H9 (cell line): ENCODE measurements around the gene ZBP1. TPM values are rescaled to one million over a fixed set of nuclear protein-coding genes. Genes with fewer than 3 reads are reported as not detected.

ENCODE experiments used
- DNase-seq: peaks from one replicate; pipeline ENCODE4 v3.0.0-alpha.2; 2017
- H2AFZ ChIP-seq: one replicate; pipeline ENCODE4 v1.6.1; 2013; ENCODE audit warnings: mild to moderate bottlenecking, low read length, control low read depth, moderate library complexity
- H2AK5ac ChIP-seq: 2 replicates; pipeline ENCODE4 v1.6.1; 2013; ENCODE audit warnings: low read length, control low read depth, mixed read lengths; ENCODE audit not compliant: insufficient read length
- H2BK120ac ChIP-seq: one replicate; pipeline ENCODE4 v1.6.1; 2013; ENCODE audit warnings: low read depth, mild to moderate bottlenecking, low read length, control low read depth, inconsistent platforms; ENCODE audit not compliant: poor library complexity, severe bottlenecking
- H2BK12ac ChIP-seq: 2 replicates; pipeline ENCODE4 v1.6.1; 2013; ENCODE audit warnings: low read length, control low read depth, mixed read lengths, low read depth; ENCODE audit not compliant: insufficient read length
- H2BK15ac ChIP-seq: 2 replicates; pipeline ENCODE4 v1.6.1; 2013; ENCODE audit warnings: low read depth, low read length, control low read depth
- H2BK20ac ChIP-seq: one replicate; pipeline ENCODE4 v1.6.1; 2013; ENCODE audit warnings: low read depth, mild to moderate bottlenecking, low read length, control low read depth, inconsistent platforms; ENCODE audit not compliant: poor library complexity, severe bottlenecking
- H2BK5ac ChIP-seq: 2 replicates; pipeline ENCODE4 v1.6.1; 2013; ENCODE audit warnings: low read length, control low read depth, mixed read lengths; ENCODE audit not compliant: insufficient read length
- H3K14ac ChIP-seq: 2 replicates; pipeline ENCODE4 v1.6.1; 2013; ENCODE audit warnings: low read length, control low read depth; ENCODE audit not compliant: insufficient read depth
- H3K18ac ChIP-seq: 2 replicates; pipeline ENCODE4 v1.6.1; 2013; ENCODE audit warnings: low read depth, mild to moderate bottlenecking, mixed read lengths, low read length, control low read depth; ENCODE audit not compliant: insufficient read length
- H3K23ac ChIP-seq: 2 replicates; pipeline ENCODE4 v1.6.1; 2013; ENCODE audit warnings: low read length, control low read depth, mixed read lengths, low read depth; ENCODE audit not compliant: insufficient read length
- H3K23me2 ChIP-seq: 2 replicates; pipeline ENCODE4 v1.6.1; 2013; ENCODE audit warnings: low read depth, mild to moderate bottlenecking, mixed read lengths, low read length, control low read depth; ENCODE audit not compliant: insufficient read length, poor library complexity, severe bottlenecking
- H3K27ac ChIP-seq: 2 replicates; pipeline ENCODE4 v1.5.1; 2013; ENCODE audit warnings: low read length, control low read depth, mixed read lengths, low read depth; ENCODE audit not compliant: insufficient read length
- H3K27me3 ChIP-seq: 2 replicates; pipeline ENCODE4 v1.6.1; 2013; ENCODE audit warnings: low read length, control low read depth, inconsistent platforms; ENCODE audit not compliant: insufficient read depth
- H3K4ac ChIP-seq: 2 replicates; pipeline ENCODE4 v1.6.1; 2013; ENCODE audit warnings: low read depth, mild to moderate bottlenecking, control low read depth, inconsistent platforms, low read length, moderate library complexity
- H3K4me1 ChIP-seq: 2 replicates; pipeline ENCODE4 v1.6.1; 2013; ENCODE audit warnings: low read length, control low read depth, inconsistent platforms; ENCODE audit not compliant: insufficient read depth
- H3K4me2 ChIP-seq: 2 replicates; pipeline ENCODE4 v1.6.1; 2013; ENCODE audit warnings: low read length, control low read depth, mixed read lengths; ENCODE audit not compliant: insufficient read length, insufficient read depth
- H3K56ac ChIP-seq: 2 replicates; pipeline ENCODE4 v1.6.1; 2013; ENCODE audit warnings: low read depth, mild to moderate bottlenecking, mixed read lengths, low read length, control low read depth; ENCODE audit not compliant: insufficient read length
- H3K79me1 ChIP-seq: 2 replicates; pipeline ENCODE4 v1.6.1; 2013; ENCODE audit warnings: low read depth, mild to moderate bottlenecking, moderate library complexity, low read length, control low read depth, inconsistent platforms; ENCODE audit not compliant: insufficient read depth, poor library complexity, severe bottlenecking
- H3K79me2 ChIP-seq: 2 replicates; pipeline ENCODE4 v1.6.1; 2013; ENCODE audit warnings: low read length, control low read depth, inconsistent platforms; ENCODE audit not compliant: insufficient read depth
- H3K9ac ChIP-seq: 2 replicates; pipeline ENCODE4 v1.6.1; 2013; ENCODE audit warnings: low read length, control low read depth, mixed read lengths; ENCODE audit not compliant: insufficient read length; ENCODE audit errors: extremely low read depth
- H3K9me3 ChIP-seq: one replicate; pipeline ENCODE4 v1.6.1; 2013; ENCODE audit warnings: low read depth, low read length, inconsistent platforms; ENCODE audit not compliant: control insufficient read depth
- H3T11ph ChIP-seq: one replicate; pipeline ENCODE4 v1.6.1; 2013; ENCODE audit warnings: mild to moderate bottlenecking, low read length, control low read depth, inconsistent platforms
- H4K20me1 ChIP-seq: one replicate; pipeline ENCODE4 v1.6.1; 2013; ENCODE audit not compliant: control insufficient read depth, insufficient read length, insufficient read depth
- H4K5ac ChIP-seq: 2 replicates; pipeline ENCODE4 v1.6.1; 2013; ENCODE audit warnings: low read depth, mild to moderate bottlenecking, mixed read lengths, low read length, control low read depth; ENCODE audit not compliant: insufficient read length
- H4K8ac ChIP-seq: replicated peaks from 2 replicates; pipeline ENCODE4 v1.6.1; 2013; ENCODE audit warnings: low read length, control low read depth, mixed read lengths, low read depth; ENCODE audit not compliant: insufficient read length
- H4K91ac ChIP-seq: 2 replicates; pipeline ENCODE4 v1.6.1; 2013; ENCODE audit warnings: low read depth, mild to moderate bottlenecking, moderate library complexity, mixed read lengths, low read length, control low read depth; ENCODE audit not compliant: insufficient read length
- H3K27ac Mint-ChIP-seq, 3 experiments: 2 replicates in 2 of 3; 3 replicates in 1 of 3; pipeline ENCODE4 v1.8.0; 2020 to 2021; ENCODE audit warnings: mixed read lengths in 3 of 3, mild to moderate bottlenecking in 1 of 3, moderate library complexity in 1 of 3
- H3K27me3 Mint-ChIP-seq: 2 replicates; pipeline ENCODE4 v1.8.0; 2021; ENCODE audit warnings: low read depth, mild to moderate bottlenecking, moderate library complexity, mixed read lengths
- H3K36me3 Mint-ChIP-seq, 3 experiments: 2 replicates in 2 of 3; 3 replicates in 1 of 3; pipeline ENCODE4 v1.8.0; 2020 to 2021; ENCODE audit warnings: low read depth in 3 of 3, mixed read lengths in 3 of 3; ENCODE audit not compliant: insufficient read depth in 1 of 3
- H3K4me1 Mint-ChIP-seq, 2 experiments: 2 replicates each; pipeline ENCODE4 v1.8.0; 2020; ENCODE audit warnings: mixed read lengths in 2 of 2
- H3K4me3 Mint-ChIP-seq, 2 experiments: 2 replicates in 1 of 2; 3 replicates in 1 of 2; pipeline ENCODE4 v1.8.0; 2020 to 2021; ENCODE audit warnings: mild to moderate bottlenecking in 2 of 2, mixed read lengths in 2 of 2, moderate library complexity in 1 of 2
- H3K9me3 Mint-ChIP-seq, 2 experiments: 2 replicates in 1 of 2; 3 replicates in 1 of 2; pipeline ENCODE4 v1.8.0; 2020; ENCODE audit warnings: mild to moderate bottlenecking in 2 of 2, mixed read lengths in 2 of 2, moderate library complexity in 1 of 2
- WGBS: extraction: QIAGEN DNeasy Blood & Tissue Kit; methylation state at CpG from one replicate; pipeline ENCODE4 v1.1.7; 2013; ENCODE audit warnings: missing lambda C conversion rate, low lambda C conversion rate, mixed read lengths; ENCODE audit not compliant: insufficient read length; ENCODE audit errors: extremely low coverage; 5-methylcytosine and 5-hydroxymethylcytosine counted together
- total RNA-seq: library from RNA; stranded (reverse); gene quantifications from 2 replicates; pipeline ENCODE4 v1.2.1, GENCODE V29; 2021
- TF ChIP-seq, protein P1 (sequence below): fragments of 200-600 bp; sonication (generic); conservative IDR thresholded peaks from 3 replicates; pipeline ENCODE4 v1.8.0; 2021; ENCODE audit warnings: antibody characterized with exemption, mild to moderate bottlenecking

Gene ZBP1
- total RNA-seq, 1 experiment from 2014 or later = not detected

- H3K27ac ChIP-seq = no peak overlapping the region
Measured at GRCh38 chr20:57651881-57652605, 31.8 kb upstream of the ZBP1 start.

More at GRCh38 chr20:57651881-57652605, 31.8 kb upstream of the ZBP1 start:
- Histone ChIP-seq H3K79me2 (no peaks in the 10 kb centered on the region), H3K4me1 (no peaks in the 10 kb centered on the region), H3K14ac (no peak overlapping the region), H4K5ac (no peak overlapping the region), H2BK15ac (no peak overlapping the region), H3K4me2 (no peak overlapping the region), H3K9me3 (no peaks in the 10 kb centered on the region), H3K23ac (no peak overlapping the region), H3T11ph (no peak overlapping the region), H3K79me1 (no peaks in the 10 kb centered on the region), H3K18ac (no peak overlapping the region), H4K8ac (no peak overlapping the region), H2BK120ac (no peak overlapping the region), H3K4ac (no peak overlapping the region), H2AFZ (no peak overlapping the region), H3K23me2 (no peaks in the 10 kb centered on the region), H4K20me1 (no peaks in the 10 kb centered on the region), H2BK12ac (no peak overlapping the region), H3K9ac (no peak overlapping the region), H2BK20ac (no peak overlapping the region), H2BK5ac (no peak overlapping the region), H4K91ac (no peak overlapping the region), H3K56ac (no peak overlapping the region), H2AK5ac (no peak overlapping the region), H3K27me3 (no peaks in the 10 kb centered on the region)
- peaks cover 11 to 42% (median 12%) of the 10 kb centered on the region in 3 experiments for H3K36me3 Mint-ChIP-seq
- H3K27ac Mint-ChIP-seq = no peak overlapping the region
- TF ChIP-seq, protein P1, sequence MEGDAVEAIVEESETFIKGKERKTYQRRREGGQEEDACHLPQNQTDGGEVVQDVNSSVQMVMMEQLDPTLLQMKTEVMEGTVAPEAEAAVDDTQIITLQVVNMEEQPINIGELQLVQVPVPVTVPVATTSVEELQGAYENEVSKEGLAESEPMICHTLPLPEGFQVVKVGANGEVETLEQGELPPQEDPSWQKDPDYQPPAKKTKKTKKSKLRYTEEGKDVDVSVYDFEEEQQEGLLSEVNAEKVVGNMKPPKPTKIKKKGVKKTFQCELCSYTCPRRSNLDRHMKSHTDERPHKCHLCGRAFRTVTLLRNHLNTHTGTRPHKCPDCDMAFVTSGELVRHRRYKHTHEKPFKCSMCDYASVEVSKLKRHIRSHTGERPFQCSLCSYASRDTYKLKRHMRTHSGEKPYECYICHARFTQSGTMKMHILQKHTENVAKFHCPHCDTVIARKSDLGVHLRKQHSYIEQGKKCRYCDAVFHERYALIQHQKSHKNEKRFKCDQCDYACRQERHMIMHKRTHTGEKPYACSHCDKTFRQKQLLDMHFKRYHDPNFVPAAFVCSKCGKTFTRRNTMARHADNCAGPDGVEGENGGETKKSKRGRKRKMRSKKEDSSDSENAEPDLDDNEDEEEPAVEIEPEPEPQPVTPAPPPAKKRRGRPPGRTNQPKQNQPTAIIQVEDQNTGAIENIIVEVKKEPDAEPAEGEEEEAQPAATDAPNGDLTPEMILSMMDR = no peak
- H3K9me3 Mint-ChIP-seq = no peaks in the 10 kb centered on the region
- no CpG with 5 or more reads among the region's 50 CpGs for WGBS
- peaks cover 15 to 18% of the 10 kb centered on the region in 2 experiments for H3K4me1 Mint-ChIP-seq
- H3K4me3 Mint-ChIP-seq = no peak overlapping the region
- H3K27me3 Mint-ChIP-seq = no peaks in the 10 kb centered on the region
- DNase-seq = no peak
